Transverse colon (tissue), 4 donors: ENCODE data around the gene RINT1. TPM values are rescaled to one million over a fixed set of nuclear protein-coding genes. Genes with fewer than 3 reads are reported as not detected.

ENCODE experiments used
- DNase-seq: peaks from one replicate; pipeline ENCODE4 v3.0.0-alpha.2; 2019
- H3K27ac ChIP-seq, 4 donors: fragments of 200-600 bp; sonication (generic); 2 replicates each; pipeline ENCODE4 v1.5.1; 2016 to 2018; ENCODE audit warnings: inconsistent platforms in 4 of 4
- H3K27me3 ChIP-seq: fragments of 200-600 bp; sonication (generic); 2 replicates; pipeline ENCODE4 v1.5.1; 2017; ENCODE audit warnings: inconsistent platforms
- H3K36me3 ChIP-seq, 4 donors: fragments of 200-600 bp; sonication (generic); 2 replicates each; pipeline ENCODE4 v1.5.1; 2017 to 2019; ENCODE audit warnings: inconsistent platforms in 4 of 4
- H3K4me1 ChIP-seq, 4 donors: fragments of 200-600 bp; sonication (generic); 2 replicates each; pipeline ENCODE4 v1.5.1; 2017 to 2020; ENCODE audit warnings: inconsistent platforms in 4 of 4
- H3K4me3 ChIP-seq, 4 donors: fragments of 200-600 bp; sonication (generic); 1 replicate in 1 of 4; 2 replicates in 3 of 4; pipeline versions ENCODE4 v1.5.1 to v1.6.1; 2017 to 2019; ENCODE audit warnings: inconsistent platforms in 4 of 4
- H3K9me3 ChIP-seq, 2 donors: fragments of 200-600 bp; sonication (generic); 2 replicates each; pipeline ENCODE4 v1.5.1; 2017 to 2019; ENCODE audit warnings: inconsistent platforms in 2 of 2
- CTCF ChIP-seq, 5 experiments: fragments of 200-600 bp in 3 of 5; fragments of 450-650 bp in 2 of 5; sonication (generic) in 3 of 5; IDR thresholded peaks; 1 replicate in 2 of 5; 2 replicates in 3 of 5; pipeline ENCODE4 v1.5.1; 2016 to 2017; ENCODE audit warnings: antibody characterized with exemption in 5 of 5, inconsistent platforms in 3 of 5, mild to moderate bottlenecking in 2 of 5, moderate library complexity in 1 of 5
- EP300 ChIP-seq: sonication (generic); formaldehyde crosslinking; IDR thresholded peaks from one replicate; pipeline ENCODE4 v1.6.1; 2017; ENCODE audit warnings: antibody characterized with exemption, low read depth
- POLR2A ChIP-seq: fragments of 450-650 bp; IDR thresholded peaks from one replicate; pipeline ENCODE4 v1.6.1; 2016; ENCODE audit warnings: antibody characterized with exemption, mild to moderate bottlenecking, moderate library complexity
- POLR2AphosphoS5 ChIP-seq, 3 donors: sonication (generic); formaldehyde crosslinking; IDR thresholded peaks; one replicate each; pipeline ENCODE4 v1.6.1; 2016; ENCODE audit warnings: antibody characterized with exemption in 3 of 3
- WGBS, 2 donors: methylation state at CpG; one replicate each; pipeline ENCODE4 v1.1.5; 2018; ENCODE audit warnings: low coverage in 1 of 2; 5-methylcytosine and 5-hydroxymethylcytosine counted together
- in situ Hi-C, 4 donors: fragments of 200-750 bp; cut with MboI; loops; one replicate each; pipeline versions ENCODE4 v1.15.0 to v1.15.1; 2017; ENCODE audit warnings: low sequenced_read_pairs in 3 of 4, low pct_ligation_motif_present in 1 of 4, low pct_unique_long_range_greater_than_20kb in 1 of 4
- intact Hi-C: fragments of 100-400 bp; cut with DNase I; formaldehyde crosslinking; loops from one replicate; pipeline ENCODE4 v1.15.1; 2023; ENCODE audit warnings: low total_unique reads
- total RNA-seq, 4 donors: library from RNA; depleted of rRNA; stranded (reverse); fragments of >200 nt; gene quantifications; one replicate each; pipeline ENCODE4 v1.1.0, GENCODE V29; 2016

The RINT1 gene
- total RNA-seq, 4 donors from 2014 or later = 10.0 to 37.2 (median 19.0) TPM

GRCh38 chr7:105530126-105530525 is 1.9 kb upstream of the RINT1 start:
- peaks cover 8 to 27% (median 13%) of the 10 kb centered on the region in 4 donors for H3K4me1 ChIP-seq
- no peak overlapping the region for H3K4me3 ChIP-seq
- H3K36me3 ChIP-seq = no peaks in the 10 kb centered on the region
- intact Hi-C loops = no loop called here
- TF ChIP-seq POLR2AphosphoS5 (IDR thresholded peaks at IDR 0.05) (no peak), CTCF (IDR thresholded peaks at IDR 0.05) (no peak), EP300 (no peak), POLR2A (no peak)
- no peaks in the 10 kb centered on the region for H3K9me3 ChIP-seq
- H3K27ac ChIP-seq = no peak overlapping the region
- in situ Hi-C loops = no loop called here
- H3K27me3 ChIP-seq = no peaks in the 10 kb centered on the region
- DNase-seq = no peak
- WGBS, 2 donors = 95% methylated on average over 7 to 10 of the region's 10 CpGs

GRCh38 chr7:105530546-105530945 is 1.5 kb upstream of the RINT1 start:
- Histone ChIP-seq H3K27me3 (no peaks in the 10 kb centered on the region), H3K4me3 (no peak overlapping the region), H3K9me3 (no peaks in the 10 kb centered on the region), H3K36me3 (no peaks in the 10 kb centered on the region), H3K4me1 (peaks cover 8 to 27% (median 13%) of the 10 kb centered on the region in 4 donors), H3K27ac (no peak overlapping the region)
- 96 to 97% methylated on average over 13 to 20 of the region's 20 CpGs for WGBS, 2 donors
- intact Hi-C loops = no loop called here
- in situ Hi-C loops = no loop called here
- no peak for TF ChIP-seq POLR2AphosphoS5 (IDR thresholded peaks at IDR 0.05)
- no peak for TF ChIP-seq POLR2A
- no peak for TF ChIP-seq CTCF (IDR thresholded peaks at IDR 0.05)
- no peak for TF ChIP-seq EP300
- DNase-seq = no peak

- peak overlapping the region; percentile 86 to 91 (median 90) for H3K27ac ChIP-seq
- H3K4me3 ChIP-seq = peak overlapping the region; percentile 69 to 84 (median 76)
- H3K27me3 ChIP-seq = no peaks in the 10 kb centered on the region
- intact Hi-C loops = no loop called here
- H3K4me1 ChIP-seq = peaks cover 8 to 27% (median 13%) of the 10 kb centered on the region in 4 donors
- in situ Hi-C loops = no loop called here
- H3K9me3 ChIP-seq = no peaks in the 10 kb centered on the region
- no peak for DNase-seq
- TF ChIP-seq CTCF (IDR thresholded peaks at IDR 0.05) (no peak), POLR2A (no peak), POLR2AphosphoS5 (IDR thresholded peaks at IDR 0.05) (no peak)
- H3K36me3 ChIP-seq = peaks cover 0 to 21% (median 0%) of the 10 kb centered on the region in 4 donors
- WGBS, 2 donors = 28 to 47% methylated on average over 5 to 12 of the region's 12 CpGs
Measured at GRCh38 chr7:105532709-105533460, 884 bp downstream of the RINT1 start.

DNA sequence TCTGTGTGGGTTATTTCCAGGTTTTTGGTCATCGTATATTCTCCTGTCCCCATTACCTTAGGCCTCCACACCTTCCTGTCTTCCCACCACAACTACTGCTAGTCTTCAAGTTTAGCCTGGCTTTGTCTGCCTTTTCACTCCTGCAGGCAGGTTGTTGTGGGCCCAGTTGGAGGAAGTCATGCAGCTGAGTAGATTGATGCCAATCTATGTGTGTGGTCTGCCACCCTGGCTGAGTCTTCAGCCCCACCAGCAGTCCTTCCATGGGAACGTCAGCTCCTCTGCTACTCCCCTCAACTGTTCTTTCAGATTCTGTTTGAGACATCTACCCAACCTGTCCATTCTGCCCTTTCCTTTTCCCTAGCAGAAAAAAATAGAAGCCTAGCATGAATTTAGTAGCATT is 6.3 kb downstream of the RINT1 start:
- Histone ChIP-seq H3K4me1 (peaks cover 3 to 12% (median 5%) of the 10 kb centered on the region in 4 donors), H3K27me3 (no peaks in the 10 kb centered on the region), H3K36me3 (peaks cover 0 to 72% (median 9%) of the 10 kb centered on the region in 4 donors), H3K9me3 (no peaks in the 10 kb centered on the region), H3K4me3 (no peak overlapping the region), H3K27ac (no peak overlapping the region)
- no peak for DNase-seq
- 81 to 88% methylated on average over 2 of the region's 2 CpGs for WGBS, 2 donors
- TF ChIP-seq EP300 (no peak), CTCF (IDR thresholded peaks at IDR 0.05) (no peak), POLR2A (no peak), POLR2AphosphoS5 (IDR thresholded peaks at IDR 0.05) (no peak)
- intact Hi-C loops (no loop called here), in situ Hi-C loops (no loop called here)
